Measurements from ENCODE around the gene IL23A.
"Not testable (repeated sequence)": the region's sequence is repeated elsewhere in the genome, so short reads cannot be mapped to it uniquely, and the experiment has no call there.

The IL23A gene

DNA sequence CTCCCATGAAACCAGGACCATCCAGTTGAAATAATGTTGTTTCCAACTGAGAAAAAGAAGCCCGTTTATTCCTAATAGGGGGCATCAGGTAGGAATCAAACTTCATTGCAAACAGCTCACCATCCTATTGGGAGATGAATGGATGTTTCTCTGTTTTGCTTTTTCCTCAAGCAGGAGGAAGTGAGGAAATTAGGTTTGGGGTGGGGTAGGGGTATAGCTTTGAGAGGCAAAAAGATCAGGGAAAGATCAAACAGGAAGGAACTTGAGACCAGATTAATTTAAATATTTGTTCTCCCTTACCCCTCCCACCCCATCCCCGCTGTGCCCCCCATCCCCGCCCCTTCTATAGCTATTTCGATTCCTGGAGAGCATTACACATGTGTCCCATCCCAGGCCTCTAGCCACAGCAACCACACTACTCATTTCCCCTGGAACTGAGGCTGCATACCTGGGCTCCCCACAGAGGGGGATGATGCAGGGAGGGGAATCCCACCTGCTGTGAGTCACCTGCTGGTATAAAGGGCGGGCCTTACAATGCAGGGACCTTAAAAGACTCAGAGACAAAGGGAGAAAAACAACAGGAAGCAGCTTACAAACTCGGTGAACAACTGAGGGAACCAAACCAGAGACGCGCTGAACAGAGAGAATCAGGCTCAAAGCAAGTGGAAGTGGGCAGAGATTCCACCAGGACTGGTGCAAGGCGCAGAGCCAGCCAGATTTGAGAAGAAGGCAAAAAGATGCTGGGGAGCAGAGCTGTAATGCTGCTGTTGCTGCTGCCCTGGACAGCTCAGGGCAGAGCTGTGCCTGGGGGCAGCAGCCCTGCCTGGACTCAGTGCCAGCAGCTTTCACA lies at the start of gene IL23A:
Gene IL23A (plus strand): TSS at position 577 of the 850 bp plus-strand sequence. CDS start 161 bp downstream, at position 738.
- peak; percentile 82 for DNase-seq

DNA sequence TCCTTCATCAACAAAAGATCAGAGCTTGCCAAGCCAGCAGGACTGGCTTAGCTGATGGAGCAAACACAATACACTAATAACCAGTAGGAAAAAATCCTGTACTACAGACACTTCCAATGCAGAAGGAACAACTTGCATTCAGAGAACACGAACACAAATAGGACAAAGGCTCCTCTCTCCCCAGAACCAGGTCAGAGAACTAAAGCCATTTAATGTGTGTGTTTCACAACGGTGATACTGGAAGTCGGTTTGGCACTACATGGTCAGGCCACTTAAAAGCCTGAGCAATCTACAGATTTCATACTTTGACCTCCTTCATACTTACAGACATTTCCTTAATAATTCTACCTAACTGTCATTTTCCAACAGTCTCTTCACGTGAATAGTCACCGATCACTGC lies 44.9 kb upstream of the IL23A start:
- no peak for DNase-seq

GRCh38 chr12:56296295-56296694 lies 42.4 kb upstream of the IL23A start:
- no peak for DNase-seq

GRCh38 chr12:56297400-56297799 lies 41.3 kb upstream of the IL23A start:
- no peak for DNase-seq

- no peak for DNase-seq
Measured at GRCh38 chr12:56298828-56299227, 39.9 kb upstream of the IL23A start.

DNA sequence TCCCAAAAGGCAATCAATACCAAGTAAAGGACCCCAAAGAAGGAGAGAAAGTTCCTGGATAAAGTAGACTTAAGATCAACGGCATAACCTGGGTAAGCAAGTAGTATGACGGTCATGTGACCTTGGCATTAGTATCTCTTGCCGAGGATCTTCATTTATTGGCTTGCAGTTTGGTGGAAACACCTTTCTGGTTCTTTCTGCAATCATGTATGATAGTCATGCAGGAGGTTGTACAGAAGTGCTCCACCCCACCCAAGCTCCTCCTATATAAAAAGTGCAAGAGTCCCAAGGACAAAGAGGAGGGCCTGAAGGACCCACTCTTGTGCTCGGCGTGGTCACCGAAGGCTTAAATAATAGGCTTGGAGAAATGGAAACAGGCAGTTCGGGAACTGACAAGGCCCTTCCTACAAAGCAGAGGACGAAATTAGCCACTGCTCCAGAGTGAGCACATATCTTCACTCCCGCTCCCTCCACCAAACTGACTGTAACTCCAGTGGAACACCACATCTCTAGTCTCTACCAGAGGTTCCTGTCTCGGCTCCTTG lies 39.3 kb upstream of the IL23A start:
- peak; percentile 27 for DNase-seq

DNA sequence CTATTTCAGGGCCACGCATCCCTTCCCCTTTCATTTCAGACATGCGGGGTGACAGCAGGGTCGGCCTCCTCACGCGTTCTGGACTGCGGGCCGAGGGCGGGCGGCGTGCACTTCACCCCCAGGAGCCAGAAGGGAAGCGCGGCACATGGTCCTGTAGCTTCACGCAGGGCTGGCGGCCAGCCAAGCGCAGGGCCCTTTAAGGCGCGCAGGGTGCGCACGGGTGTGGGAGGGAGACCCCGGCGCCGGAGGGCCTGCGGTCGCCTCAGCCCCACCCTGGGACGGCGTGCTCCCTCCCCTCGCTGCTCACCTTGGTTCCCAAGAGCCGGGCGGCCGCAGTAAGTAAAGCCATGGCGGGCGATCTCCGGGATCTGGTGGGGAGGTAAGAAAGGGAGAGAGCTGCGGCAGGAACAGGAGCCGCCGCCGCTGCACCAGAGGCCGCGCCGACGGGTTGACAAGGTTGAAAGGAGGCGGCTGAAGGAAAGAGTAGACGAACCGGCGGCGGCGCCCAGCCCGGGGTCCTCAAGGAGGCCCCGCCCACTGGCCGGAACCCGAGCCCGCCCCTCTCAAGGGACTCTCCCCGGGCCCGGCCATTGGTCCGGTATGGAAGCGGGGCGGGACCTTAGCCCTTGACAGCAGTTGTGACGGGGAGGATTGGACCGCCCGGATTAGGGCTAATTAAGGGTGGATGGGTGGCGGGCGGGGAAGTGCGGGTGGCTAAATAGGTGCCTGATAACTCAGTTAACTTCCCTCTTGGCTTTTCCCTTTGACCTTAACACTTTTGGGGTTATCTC lies 38.6 kb upstream of the IL23A start, which contains the start of gene CS:
Gene CS (minus strand): TSS at position 478 of the 791 bp plus-strand sequence. CDS start 129 bp downstream, at position 349.
- peak; percentile 98 for DNase-seq

- no peak for DNase-seq
Measured at GRCh38 chr12:56300644-56301464, 37.8 kb upstream of the IL23A start.

DNA sequence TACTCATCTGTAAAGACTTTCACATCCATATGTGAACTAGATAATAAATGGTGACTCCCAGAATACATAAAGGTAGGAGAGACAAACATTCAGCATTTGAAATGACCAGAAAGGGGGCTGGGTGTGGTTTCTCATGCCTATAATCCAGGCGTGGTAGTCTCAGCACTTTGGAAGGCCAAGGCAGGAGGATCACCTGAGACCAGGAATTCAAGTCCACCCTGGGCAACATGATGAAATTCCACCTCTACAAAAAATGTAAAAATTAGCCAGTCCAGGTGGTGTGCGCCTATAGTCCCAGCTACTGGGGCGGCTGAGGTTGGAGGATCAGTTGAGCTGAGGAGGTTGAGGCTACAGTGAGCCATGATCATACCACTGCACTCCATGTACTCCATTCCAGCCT lies 34.4 kb upstream of the IL23A start:
- no peak for DNase-seq

GRCh38 chr12:56304872-56305590 lies 33.7 kb upstream of the IL23A start:
- no peak for DNase-seq

DNA sequence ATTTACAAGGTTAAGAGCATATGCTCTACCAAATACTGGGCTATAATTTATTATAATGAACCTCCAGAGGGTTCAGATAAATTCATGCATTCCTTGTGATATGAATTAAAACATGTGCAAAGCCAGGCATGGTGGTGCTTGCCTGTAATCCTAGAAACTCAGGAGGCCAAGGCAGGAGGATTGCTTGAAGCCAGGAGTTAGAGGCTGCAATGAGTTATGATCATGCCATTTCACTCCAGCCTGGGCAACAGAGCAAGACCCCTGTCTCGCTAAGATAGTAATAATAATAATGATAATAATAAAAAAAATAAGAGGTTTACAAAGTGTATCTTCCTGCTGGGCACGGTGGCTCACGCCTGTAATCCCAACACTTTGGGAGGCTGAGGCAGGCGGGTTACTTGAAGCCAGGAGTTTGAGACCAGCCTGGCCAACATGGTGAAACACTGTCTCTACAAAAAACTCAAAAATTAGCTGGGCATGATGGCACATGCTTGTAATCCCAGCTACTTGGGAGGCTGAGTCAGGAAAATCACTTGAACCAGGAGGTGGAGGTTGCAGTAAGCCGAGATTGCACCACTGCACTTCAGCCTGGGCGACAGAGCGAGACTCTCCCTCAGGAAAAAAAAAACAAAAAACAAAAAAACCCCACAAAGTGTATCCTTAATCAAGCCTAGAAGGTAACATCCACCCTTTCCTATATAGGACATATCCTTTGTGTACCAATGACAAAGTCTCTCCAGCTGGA lies 31.3 kb upstream of the IL23A start:
- no peak for DNase-seq

DNA sequence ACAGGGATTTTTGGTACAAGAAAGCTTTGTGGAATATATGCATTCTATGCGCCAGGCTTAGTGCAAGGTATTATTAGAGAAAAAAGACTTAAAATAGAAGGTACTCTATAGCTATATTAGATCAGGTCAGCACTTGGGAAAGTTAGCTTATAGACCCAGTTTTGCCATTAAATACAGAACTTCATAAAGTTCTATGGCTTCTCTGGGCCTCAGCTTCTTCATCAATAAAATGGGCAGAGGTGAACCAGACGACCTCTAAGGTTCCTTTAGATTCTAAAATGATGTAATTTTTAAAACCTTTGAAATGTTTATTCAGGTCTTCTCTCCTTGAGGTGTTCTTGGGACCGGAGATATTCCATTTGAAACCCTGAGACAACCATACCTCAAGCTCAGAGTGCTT lies 30.0 kb upstream of the IL23A start:
- DNase-seq, result no peak

DNA sequence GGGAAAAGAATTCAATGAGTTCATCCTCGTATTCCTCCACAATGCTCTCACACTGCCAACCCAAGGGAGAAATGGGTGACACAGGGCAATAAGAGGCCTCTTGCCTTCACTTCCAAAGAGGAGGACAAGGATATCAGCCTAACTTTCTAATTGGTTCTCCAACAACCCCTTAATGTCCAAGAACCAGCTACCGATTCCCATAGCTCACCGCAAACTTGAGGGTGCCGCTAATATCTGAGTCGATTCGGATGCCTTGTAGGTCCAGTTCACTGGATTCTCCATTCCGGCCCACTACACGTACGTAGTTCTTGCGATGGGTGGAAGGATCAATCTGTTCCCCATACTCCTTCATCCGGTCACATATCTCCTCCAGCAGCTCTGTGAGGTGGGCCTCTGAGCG lies 27.7 kb upstream of the IL23A start:
- DNase-seq, result no peak

- no peak for DNase-seq
Measured at GRCh38 chr12:56315249-56315621, 23.4 kb upstream of the IL23A start.

DNA sequence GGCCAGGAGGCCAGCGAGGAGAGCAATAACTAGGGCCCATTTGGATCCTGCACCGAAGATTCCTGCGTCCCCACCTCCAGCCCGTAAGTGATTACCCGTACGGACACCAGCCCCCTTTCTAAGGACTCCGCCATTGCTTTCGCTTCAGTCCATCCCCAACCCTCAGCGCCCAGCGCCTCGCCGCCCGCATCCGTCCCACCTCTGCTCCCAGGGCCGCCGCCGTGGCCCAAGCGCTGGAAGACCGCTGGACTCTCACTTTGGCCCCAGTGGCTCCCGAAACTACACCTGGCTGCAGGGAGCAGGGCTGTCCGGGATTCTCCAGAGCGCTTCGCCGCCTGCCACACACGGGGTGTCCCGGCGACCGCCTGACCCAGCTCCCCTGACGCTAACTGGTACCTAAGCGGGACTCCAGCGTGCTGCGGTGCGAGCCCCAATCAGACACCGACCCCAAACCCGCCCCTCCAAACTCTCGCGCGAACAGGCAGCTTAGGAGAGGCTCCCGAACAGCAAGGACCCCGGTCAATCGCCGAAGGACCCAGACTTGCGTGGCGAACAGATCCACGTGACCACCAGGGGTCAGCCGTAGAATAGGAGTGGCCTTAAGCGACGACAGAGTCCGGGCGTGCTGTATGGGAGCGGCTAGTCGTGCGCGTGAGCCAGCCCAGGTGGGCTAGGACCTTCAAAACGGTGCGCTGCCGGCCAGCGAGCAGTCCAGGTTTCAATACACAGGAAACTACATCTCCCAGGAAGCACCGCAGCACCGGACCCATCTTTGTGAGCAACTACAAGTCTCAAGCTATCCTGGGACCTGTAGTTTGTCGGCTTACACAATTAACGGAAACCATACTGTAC lies 22.8 kb upstream of the IL23A start, which contains the start of gene CNPY2:
Gene CNPY2 (minus strand): TSS at position 367 of the 852 bp plus-strand sequence. CDS start 771 bp downstream, outside the sequence.
- peak; percentile 91 for DNase-seq

DNA sequence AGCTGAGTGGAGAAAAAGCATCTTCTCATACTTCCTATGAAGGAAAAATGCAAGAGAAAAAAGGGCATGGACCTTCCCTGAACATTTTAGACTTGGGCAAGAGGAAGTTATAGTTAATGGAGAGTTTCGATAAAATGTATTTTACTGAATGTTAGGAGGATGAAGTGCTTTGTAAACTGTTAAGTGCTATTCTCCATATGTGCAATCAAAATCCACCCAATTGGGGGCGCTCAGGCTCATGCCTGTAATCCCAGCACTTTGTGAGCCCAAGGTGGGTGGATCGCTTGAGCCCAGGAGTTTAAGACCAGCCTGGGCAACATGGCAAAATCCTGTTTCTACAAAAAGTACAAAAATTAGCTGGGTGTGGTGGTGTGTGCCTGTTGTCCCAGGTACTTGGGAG lies 21.0 kb upstream of the IL23A start:
- no peak for DNase-seq

DNA sequence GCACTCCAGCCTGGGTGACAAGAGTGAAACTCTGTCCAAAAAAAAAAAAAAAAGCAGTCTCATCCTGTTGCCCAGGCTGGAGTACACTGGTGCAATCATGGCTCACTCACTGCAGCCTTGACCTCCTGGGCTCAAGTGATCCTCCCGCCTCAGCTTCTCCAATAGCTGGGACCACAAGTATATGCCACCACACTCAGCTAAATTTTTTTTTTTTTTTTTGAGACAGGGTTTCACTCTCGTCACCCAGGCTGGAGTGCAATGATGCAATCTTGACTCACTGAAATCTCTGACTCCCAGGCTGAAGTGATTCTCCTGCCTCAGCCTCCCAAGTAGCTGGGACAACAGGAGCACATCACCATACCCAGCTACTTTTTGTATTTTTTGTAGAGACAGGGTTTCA lies 17.7 kb upstream of the IL23A start:
- no peak for DNase-seq

- not testable (repeated sequence) for DNase-seq
Measured at GRCh38 chr12:56321610-56322009, 17.1 kb upstream of the IL23A start.

DNA sequence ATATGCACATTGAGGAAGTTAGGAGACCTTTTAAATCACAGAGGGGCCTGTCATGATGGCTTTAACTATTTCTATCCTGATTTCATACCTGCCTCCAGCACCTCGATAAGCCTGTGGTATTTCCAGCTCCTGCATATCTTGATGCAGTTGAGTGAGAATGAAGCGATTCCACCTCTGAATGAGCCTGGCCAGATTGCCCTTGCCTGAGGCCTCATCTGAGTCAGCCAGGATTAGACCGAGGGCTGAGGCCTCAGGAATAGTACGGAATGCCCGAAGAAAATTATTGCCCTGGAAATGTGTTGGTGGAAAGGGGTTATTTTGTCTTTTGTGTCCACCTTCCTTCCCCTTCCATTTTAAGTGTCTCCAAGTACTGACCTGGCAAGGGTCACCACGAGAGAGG lies 14.5 kb upstream of the IL23A start:
- no peak for DNase-seq

DNA sequence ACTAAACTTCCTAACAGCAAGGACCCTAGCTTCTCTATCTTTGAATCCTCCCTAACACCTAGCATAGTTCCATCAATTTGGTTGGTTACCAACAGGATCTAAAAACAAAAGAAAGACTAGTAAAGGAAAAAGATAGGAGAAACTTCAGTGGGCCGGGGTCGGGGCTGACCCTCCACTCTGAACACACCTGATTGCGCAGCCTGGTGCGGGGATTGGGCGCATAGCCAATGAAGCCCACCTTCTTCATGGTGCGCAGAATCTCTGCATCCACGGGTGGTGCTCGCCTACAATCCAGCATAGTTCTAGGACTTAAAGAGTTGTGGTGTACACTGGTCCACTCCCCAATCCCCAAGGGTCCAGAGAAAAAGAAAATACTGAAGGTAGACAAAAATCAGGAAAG lies 12.6 kb upstream of the IL23A start:
- DNase-seq, result no peak

All from stimulated activated CD4-positive, alpha-beta T cell treated with anti-CD3 and anti-CD28 coated beads, Interleukin-4, amount 100 ng/mL, for 1 hour (primary cell).